IPS-NIHi11 (cell line): Measurements from ENCODE around the gene GBX1.

Experiments used
- DNase-seq: peaks from one replicate; pipeline ENCODE4 v3.0.0; 2012; ENCODE audit warnings: mixed read lengths, low spot score

Gene GBX1

GRCh38 chr7:151173386-151174245 is 6.1 kb upstream of the GBX1 start:
- no peak for DNase-seq

GRCh38 chr7:151172273-151173141 is 5.0 kb upstream of the GBX1 start:
- peak; percentile 88 for DNase-seq

GRCh38 chr7:151168787-151169162 is 1.3 kb upstream of the GBX1 start:
- DNase-seq, result no peak

GRCh38 chr7:151168003-151168786 is 701 bp upstream of the GBX1 start:
- peak; percentile 90 for DNase-seq

- no peak for DNase-seq
These were observed 781 bp downstream of the GBX1 start for GRCh38 chr7:151166629-151167196.

- no peak for DNase-seq
These were observed 5.7 kb downstream of the GBX1 start for GRCh38 chr7:151161757-151162156.

GRCh38 chr7:151157645-151158329 is 9.7 kb downstream of the GBX1 start:
- DNase-seq, result no peak

- DNase-seq, result no peak
These were observed 14.6 kb downstream of the GBX1 start for GRCh38 chr7:151152643-151153513.

GRCh38 chr7:151150388-151150787 is 17.1 kb downstream of the GBX1 start:
- DNase-seq, result no peak

- no peak for DNase-seq
These were observed 18.9 kb downstream of the GBX1 start for GRCh38 chr7:151148319-151149259.

- no peak for DNase-seq
These were observed 20.7 kb downstream of the GBX1 start for GRCh38 chr7:151146761-151147160.

- DNase-seq, result no peak
These were observed 23.1 kb downstream of the GBX1 start for GRCh38 chr7:151144387-151144786.

GRCh38 chr7:151143261-151144015 is 24.1 kb downstream of the GBX1 start:
- no peak for DNase-seq

GRCh38 chr7:151142686-151143040 is 24.8 kb downstream of the GBX1 start:
- no peak for DNase-seq

- no peak for DNase-seq
These were observed 25.4 kb downstream of the GBX1 start for GRCh38 chr7:151141855-151142685.

- no peak for DNase-seq
These were observed 26.1 kb downstream of the GBX1 start for GRCh38 chr7:151141311-151141854.

GRCh38 chr7:151140826-151141225 is 26.7 kb downstream of the GBX1 start:
- no peak for DNase-seq
